ENCODE data around the gene LONP2.
A peak's percentile ranks its signal among the peaks of the same experiment; 100 is the strongest.
"Not testable (repeated sequence)": the region's sequence is repeated elsewhere in the genome, so short reads cannot be mapped to it uniquely, and the experiment has no call there.

Gene LONP2

DNA sequence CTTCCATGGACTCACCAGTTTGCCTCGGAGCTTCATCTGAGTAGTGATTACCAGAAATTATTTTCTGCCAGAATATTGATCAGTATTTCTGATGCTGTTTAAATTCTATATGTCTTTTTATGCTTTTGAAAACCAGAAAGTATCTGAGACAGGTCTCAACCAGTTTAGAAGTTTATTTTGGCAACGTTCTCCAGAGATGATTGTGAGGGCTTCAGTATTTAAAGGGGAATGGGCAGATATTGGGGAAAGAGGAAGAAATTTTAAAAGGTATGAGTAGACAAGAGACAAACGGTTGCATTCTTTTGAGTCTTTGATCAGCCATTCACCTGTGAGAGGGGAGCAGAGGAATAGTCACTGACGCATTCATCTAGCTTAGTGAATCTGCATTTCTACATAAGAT lies 47.7 kb downstream of the LONP2 start:
- no peak for DNase-seq

DNA sequence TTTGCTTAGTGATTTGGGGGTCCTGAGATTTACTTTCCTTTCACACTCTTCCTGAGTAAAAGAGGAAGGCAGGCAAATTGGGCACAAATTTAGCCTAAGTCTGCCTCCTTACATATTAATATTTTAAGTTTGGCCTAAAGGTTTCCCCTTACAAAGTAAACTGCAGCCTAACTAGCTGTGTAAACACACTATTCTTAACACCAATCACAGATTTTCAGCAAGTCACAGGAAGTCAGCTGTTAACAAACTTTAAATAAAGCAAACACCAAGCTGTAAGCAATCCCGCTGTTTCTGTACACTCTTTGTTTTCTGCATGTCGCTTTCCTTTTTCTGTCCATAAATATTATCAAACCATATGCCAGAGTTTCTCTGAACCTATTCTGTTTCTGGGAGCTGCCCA lies 48.4 kb downstream of the LONP2 start:
- no peak for DNase-seq

DNA sequence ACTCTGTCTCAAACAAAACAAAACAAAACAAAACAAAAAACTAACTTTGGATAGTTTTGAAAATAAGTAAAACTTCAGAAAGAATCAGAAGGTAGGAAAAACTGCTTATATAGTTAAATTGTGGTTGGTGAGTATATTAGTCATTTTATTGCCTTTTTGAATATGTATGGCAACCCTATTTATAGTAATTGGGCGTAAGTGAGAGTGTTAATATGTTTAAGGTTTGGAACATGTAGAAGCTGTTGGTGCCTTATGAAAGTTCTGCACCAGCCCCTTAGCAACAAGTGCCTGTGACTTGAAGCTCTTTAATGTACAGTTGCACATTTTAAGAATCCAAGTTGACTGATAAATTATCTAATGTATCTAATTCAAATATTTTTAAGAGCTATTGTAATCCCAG lies 50.6 kb downstream of the LONP2 start:
- DNase-seq = no peak

DNA sequence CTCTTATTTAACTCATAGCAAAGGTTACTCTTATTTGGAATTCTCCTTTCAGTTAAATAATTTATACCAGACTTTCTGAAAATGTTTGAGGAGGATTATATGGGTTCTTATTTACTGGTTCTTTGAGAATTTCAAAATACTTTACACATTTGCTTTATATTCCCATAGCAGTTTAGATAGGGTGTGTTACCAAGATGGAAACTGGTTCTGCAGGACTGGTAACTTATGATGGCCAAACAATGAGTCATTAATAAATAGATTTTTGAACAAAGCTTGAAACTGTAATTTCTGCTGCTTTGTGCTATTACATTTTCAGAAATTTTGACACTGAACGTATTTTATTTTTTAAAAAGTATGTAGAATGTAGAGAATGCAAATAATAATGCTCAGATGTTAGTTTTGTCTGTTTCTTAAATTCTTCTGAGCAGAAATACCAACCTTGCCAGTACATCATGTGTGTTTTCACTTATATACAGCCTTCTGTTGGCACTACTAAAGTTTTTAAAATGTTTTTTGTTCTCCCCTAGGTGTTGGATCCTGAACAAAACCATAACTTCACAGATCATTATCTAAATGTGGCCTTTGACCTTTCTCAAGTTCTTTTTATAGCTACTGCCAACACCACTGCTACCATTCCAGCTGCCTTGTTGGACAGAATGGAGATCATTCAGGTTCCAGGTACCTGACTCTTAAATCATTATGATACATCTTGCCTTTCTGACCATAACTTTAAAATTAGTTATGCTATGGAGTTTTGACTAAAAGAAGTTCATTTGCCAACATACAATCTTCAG lies 51.6 kb downstream of the LONP2 start:
- no peak for DNase-seq

DNA sequence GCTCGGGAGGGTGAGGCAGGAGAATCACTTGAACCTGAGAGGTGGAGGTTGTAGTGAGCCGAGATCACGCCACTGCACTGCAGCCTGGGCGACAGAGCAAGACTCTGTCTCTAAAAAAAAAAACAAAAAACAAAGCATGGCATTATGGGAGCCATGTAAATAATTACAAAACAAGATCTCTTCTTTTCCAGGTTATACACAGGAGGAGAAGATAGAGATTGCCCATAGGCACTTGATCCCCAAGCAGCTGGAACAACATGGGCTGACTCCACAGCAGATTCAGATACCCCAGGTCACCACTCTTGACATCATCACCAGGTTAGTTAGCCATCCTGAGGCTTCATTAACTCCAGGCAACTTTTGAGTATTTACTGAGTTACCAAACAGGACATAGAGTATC lies 55.4 kb downstream of the LONP2 start:
- DNase-seq = no peak

DNA sequence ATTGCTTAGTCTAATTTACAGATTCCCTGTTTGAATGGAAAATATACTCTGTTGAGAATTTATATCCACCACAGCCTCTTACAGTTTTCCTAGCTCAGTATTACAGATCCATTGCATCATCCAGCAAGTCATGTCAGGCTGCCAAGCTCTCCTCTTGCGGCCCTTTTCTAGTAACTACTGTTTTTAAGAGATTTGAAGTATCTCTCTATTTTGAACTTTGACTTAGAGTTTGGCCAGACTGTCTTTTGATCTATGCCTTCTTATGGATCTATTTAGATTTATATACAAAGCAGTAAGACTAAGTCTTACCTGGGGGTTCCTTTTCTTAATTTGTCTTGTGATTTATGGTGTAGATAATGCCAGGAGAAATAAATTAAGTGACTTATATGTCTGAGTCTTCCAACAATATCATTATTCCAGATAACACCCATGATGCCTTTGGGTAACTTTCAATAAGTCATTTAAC lies 56.3 kb downstream of the LONP2 start:
- DNase-seq = no peak

DNA sequence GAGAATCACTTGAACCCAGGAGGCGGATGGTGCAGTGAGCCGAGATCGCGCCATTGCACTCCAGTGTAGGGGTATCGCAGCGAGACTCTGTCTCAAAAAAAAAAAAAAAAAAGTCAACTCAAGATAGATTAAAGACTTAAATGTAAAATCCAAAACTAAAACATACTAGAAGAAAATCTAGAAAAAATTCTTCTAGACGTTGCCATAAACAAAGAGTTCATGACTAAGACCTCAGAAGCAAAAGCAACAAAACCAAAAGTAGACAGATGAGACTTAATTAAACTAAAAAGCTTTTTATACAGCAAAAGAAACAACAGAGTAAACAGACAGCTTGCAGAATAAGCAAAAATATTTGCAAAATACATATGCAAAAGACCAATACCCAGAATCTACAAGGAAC lies 64.4 kb downstream of the LONP2 start:
- no peak for DNase-seq

DNA sequence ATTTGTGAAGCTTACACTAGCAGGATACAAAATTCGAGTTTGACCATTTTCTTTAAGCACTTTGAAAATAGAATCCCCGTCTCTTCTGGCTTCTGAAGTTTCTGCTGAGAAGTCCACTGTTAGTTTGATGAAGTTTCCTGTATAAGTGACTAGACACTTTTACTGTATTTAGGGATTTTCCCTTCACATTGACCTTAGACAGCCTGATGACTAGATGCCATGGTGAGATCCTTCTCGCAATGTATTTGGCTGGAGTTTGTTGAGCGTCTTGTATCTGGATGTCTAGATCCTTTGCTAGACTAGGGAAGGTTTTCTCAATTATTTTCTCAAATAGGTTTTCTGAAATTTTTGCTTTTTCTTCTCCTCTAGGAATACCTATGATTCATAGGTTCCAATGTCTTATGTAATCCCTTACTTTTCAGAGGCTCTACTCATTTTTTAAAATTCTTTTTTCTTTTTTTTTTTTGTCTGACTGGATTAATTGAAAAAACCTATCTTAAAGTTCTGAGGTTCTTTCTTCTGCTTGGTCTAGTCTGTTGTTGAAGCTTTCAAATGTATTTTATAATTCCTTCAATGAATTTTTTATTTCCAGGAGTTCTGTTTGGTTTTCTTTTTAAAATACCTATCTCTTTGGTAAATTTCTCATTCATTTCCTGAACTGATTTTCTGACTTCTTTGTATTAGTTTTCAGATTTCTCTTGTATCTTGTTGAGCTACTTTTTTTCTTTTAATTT lies 67.0 kb downstream of the LONP2 start:
- peak; percentile 31 for DNase-seq

DNA sequence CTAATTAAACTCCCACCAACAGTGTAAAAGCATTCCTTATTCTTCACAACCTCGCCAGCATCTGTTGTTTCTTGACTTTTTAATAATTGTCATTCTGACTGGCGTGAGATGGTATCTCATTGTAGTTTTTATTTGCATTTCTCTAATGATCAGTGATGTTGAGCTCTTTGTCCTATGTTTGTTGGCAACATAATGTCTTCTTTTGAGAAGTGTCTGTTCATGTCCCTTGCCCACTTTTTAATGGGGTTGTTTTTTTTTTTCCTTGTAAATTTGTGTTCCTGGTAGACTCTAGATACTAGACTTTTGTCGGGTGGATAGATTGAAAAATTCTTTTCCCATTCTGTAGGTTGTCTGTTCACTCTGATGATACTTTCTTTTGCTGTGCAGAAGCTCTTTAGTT lies 69.8 kb downstream of the LONP2 start:
- not testable (repeated sequence) for DNase-seq

DNA sequence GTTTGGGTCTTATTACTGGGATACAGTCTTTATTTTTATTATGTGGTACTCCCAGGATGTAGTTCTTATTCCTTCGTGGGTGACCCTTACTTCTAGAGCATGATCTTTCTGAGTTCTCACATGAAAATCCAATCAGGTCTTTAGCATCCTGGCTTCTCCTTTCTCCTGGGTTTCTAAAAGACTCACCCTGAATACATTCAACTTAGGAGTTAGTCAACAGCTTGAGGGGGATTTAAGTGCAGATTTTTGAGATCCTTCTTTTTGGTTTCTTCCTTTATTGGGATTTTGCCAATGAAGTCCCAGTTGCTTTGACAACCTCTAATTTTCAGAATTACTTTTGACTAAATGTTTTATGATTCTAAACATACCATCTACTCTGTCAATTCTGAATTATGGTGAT lies 72.9 kb downstream of the LONP2 start:
- DNase-seq = peak; percentile 48

DNA sequence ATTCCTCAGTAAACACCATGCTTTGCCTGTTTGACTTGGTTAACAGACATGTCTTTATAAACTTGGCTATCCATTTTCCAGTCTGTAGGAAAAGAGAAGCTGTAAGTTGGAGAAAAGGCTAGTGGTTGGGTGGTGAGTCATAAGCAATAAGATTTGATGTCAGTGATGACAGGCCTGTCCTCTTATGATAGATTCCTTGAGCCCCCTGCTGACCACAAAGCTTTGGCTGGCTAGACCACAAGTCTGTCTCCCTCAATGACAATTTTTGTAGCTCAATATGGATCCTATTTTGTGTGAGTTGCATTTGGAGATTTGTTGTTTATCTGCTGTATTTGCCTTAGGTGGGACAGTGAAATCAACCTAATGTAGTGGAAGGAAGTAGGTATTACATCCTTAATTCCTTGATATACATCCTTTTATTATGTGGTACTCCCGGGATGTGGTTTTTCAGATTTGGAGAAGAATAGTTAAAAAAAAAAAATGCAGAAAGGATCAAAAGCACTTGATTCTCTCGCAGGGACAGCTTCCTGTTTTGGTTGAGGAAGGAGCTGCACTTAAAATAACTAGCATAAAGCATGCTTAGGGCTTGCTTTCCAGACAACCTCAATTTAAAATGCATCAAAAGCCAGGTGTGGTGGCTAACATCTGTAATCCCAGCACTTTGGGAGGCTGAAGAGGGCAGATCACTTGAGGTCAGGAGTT lies 73.7 kb downstream of the LONP2 start:
- peak; percentile 88 for DNase-seq

DNA sequence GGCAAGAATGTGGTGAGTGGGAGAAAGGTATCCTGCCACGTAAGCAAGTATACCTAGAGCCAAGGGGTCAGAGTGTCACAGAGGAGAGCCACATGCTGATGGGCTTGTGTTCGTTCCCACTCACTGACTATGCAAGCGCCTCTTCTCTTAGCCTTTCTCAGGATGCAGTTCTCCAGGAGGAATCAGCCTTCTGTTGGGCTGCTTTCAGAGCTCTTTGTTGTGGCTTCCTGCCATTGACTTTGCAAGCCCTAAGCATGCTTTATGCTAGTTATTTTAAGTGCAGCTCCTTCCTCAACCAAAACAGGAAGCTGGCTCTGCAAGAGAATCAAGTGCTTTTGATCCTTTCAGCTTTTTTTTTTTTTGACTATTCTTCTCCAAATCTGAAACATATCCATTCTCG lies 74.5 kb downstream of the LONP2 start:
- DNase-seq = peak; percentile 57

DNA sequence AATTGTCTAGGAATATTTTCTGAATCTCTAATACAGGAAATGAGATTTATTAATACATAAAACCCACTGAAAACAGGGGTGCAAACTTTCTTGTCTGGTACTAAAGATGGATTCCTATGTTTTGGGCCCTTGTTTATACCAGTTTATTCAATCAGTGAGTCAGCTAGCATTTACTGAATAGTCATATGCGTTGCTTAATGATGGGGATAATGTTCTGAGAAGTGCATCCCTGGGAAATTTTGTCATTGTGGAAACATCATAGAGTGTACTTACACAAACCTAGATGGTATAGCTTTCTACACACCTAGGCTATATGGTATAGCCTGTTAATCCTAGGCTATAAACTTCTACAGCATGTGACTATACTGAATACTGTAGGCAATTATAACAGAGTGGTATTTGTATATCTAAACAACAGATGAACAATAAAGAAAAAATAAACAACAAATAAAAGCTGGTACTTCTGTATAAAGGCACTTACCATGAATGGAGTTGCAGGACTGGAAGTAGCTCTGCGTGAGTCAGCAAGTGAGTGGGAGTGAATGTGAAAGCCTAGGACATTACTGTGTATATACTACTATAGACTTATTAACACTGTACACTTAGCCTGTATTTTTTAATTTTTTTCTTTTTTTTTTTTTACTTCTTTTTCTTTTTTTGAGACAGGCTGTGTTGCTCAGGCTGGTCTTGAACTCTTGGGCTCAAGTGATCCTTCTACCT lies 77.4 kb downstream of the LONP2 start:
- peak; percentile 80 for DNase-seq

DNA sequence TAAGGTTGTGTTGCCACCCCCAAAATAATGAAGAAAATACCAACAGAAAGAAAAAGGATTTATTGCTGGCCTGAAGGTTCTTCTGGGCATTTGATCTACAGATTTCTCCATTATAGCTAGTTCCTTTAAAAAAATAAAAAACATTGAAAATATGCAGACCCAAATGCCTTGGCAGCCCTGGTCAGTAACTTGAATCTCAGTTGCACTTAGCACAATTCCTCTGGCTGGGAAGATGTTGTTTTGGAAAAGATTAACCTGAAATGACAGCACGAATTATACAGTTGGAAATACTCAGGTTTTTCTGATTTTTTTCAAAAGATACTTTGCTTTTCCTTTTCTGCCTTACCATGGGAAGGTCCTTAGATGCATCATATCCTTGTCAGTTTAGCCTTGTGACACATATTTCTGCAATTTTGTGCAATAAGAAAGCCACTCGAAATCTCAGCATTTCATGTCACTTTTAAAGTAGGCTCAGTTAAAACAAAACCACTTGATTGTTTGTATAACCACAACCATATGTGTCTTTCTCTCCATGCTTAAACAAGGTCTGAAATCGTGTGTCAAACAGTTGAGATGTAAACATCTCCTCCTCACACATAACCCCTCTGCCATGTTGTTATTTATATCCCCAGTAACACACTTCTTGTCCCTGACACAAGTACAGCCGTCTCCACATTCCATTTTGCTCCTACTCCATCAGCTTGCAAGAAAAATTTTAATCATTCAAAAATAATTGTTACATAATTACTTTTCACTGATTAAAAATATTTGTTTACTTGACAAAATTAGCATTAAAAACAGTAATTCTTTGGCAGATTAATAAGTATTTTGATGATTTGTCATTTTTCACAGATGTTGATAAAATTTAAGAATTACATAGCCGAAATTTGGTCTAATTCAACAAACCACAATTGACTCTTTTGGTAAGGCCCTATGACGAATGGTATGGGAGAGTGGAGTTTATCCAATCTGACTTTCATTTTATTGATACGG lies 80.0 kb downstream of the LONP2 start:
- DNase-seq = peak; percentile 63

DNA sequence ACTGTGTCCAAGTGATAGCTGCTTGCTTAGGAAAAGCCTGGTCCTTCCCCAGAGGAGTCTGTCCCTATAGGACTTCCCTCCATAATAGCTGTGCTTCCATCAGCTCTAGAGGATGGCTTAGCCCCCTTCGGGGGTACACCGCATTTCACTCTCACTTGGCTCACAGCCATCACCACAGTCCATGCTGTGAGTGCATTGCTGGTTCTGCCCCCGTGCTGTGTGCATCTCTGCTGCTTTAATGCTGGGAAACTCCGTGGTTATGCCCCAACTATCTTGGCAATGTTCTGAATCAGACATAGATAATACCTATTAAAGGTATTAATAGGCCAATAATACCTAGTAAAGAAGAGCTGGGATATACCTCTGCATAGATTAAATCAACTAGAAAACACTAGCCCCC lies 82.8 kb downstream of the LONP2 start:
- no peak for DNase-seq

DNA sequence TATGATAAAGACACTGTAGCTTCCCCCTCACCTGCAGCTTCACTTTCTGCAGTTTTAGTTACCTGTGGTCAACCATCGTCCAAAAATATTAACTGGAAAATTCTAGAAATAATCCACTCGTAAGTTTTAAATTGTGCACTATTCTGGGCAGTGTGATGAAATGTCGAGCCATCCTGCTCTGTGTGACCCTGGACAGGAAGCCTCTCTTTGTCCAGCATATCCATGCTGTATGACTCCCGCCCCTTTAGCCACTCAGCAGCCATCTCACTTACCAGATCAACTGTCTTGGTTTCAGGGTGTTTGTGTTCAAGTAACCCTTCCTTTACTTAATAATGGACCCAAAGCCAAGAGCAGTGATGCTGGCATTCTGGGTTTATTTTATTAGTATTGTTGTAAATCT lies 85.0 kb downstream of the LONP2 start:
- no peak for DNase-seq

DNA sequence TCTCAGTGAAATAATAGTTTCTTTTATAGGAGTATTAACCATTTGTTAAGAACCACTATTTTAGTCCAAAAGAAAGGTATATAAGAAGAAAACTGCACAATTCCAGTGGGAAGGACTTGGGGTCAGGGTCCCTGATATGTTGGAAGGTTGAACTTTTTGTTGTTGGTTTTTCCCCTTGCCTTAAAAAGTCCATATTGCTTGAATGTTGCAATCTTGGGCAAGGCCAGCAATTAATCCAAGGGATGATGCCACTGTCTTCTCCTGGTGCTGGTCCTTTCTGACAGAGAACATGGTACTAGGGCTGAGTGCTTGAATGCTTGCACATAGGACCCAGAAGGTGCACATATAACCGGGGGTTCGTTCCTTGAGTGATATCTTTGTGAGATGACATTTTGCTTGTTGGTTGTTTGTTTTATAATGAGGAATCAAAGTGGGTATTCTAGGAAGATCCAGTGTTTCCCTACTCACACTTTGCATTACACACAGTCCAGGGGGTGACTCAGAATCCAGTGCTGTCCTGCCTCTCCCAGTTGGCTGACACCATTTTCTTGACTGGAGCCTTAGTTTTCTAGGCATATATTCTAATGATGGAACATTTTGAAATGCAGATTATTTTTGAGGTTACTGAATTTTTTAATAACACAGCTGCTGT lies 86.2 kb downstream of the LONP2 start:
- no peak for DNase-seq

DNA sequence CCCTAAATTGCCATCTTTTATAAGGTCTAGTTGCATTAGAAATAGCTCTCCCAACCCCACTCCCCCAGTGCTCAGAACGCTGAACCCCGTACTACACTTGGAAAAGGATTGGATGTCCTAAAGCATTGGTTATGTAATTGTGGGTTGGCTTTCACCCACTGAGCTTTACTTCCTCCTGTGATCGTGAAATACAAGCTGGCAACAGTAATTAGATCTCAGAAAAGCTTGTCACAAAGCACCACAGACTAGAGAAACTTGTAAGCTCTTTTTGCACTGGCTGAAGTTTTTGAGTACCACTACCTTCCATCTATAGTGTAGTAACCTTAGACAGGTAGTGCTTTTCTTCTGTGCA lies 86.7 kb downstream of the LONP2 start:
- peak; percentile 35 for DNase-seq

DNA sequence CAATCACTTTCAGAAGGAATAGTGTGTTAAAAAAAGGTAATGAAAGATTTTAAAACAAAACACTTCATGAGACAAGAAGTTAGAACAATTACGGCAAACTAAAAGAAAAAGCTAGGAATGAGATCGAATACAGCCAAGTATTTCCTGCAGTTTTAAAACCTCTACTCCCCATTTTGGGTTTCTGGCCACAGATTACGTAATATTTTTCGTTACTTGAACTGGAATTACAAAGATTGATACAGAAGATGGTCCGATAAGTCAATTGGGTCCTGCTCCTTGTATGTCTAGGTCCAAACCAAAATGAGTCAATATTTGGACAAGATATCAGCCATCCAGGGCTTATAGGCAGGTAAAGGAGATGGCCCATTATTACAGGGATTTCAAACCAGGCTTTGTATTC lies 88.9 kb downstream of the LONP2 start:
- no peak for DNase-seq

DNA sequence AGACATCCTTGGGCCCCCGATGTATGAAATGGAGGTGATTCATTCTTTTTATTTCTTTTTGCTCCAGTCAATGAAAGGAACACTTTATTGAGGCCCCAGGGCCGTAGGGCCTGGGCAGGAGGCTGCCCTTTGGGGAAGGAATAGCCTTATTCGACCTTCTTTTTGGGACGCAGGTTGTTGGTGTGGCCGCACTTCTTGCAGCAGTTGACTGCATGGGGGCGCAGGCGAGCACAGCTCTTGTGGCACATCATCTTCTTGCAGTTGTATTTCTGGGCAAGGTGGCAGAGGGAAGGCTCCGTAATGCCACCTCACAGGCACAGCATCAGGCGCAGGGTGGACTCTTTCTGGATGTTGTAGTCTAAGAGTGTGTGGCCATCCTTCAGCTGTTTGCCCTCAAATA lies 90.2 kb downstream of the LONP2 start:
- DNase-seq = no peak

DNA sequence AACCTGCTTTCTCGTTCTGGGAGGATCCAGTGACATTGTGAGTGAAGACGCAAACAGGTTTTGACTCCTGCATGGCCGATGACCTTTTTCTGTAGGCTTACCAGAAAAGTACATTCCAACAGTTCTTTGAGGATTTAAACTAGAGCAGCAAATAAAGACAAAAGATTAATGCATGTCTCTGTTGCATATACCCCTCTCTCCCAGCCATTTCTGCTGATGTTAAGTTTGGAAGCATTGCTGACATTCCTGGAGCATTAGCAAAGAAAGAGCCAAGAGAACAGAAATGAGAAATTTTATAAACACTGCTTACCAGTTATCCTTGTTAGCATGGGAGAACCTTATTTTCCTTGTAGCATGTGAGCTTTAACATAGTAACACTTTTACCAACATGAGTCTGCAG lies 91.9 kb downstream of the LONP2 start:
- no peak for DNase-seq

Data from suppressor macrophage treated with lipopolysaccharide for 4 hours (primary cell).